C4-2B (cell line): ENCODE measurements around the gene NAP1L5.

Experiments
- ZFX ChIP-seq: fragments of 450-650 bp; IDR thresholded peaks from 2 replicates; pipeline ENCODE4 v1.6.1; 2017
- TF ChIP-seq, protein P1 (sequence below): fragments of 450-650 bp; conservative IDR thresholded peaks from 2 replicates; pipeline ENCODE4 v1.5.1; 2017; ENCODE audit warnings: mild to moderate bottlenecking

DNA sequence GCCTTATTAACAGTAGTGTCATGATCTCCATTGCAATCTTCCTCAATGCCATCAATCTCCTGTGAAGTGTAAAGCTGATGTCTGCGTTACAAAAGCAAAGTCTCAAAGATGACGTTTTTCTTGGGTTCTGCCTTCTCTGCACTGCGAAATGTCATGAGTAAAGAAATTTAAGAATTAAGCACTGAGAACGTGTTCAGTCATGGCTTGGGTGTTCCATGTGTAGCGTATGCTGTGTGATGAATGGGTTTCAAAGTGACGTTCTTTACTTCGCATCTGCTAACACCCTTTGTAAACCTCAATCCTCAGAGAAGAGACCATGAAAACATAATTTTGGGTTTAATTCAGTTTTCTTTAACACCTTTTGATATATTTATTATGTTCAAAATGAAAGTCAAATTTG lies 999 bp downstream of the NAP1L5 start:
- TF ChIP-seq, protein P1, sequence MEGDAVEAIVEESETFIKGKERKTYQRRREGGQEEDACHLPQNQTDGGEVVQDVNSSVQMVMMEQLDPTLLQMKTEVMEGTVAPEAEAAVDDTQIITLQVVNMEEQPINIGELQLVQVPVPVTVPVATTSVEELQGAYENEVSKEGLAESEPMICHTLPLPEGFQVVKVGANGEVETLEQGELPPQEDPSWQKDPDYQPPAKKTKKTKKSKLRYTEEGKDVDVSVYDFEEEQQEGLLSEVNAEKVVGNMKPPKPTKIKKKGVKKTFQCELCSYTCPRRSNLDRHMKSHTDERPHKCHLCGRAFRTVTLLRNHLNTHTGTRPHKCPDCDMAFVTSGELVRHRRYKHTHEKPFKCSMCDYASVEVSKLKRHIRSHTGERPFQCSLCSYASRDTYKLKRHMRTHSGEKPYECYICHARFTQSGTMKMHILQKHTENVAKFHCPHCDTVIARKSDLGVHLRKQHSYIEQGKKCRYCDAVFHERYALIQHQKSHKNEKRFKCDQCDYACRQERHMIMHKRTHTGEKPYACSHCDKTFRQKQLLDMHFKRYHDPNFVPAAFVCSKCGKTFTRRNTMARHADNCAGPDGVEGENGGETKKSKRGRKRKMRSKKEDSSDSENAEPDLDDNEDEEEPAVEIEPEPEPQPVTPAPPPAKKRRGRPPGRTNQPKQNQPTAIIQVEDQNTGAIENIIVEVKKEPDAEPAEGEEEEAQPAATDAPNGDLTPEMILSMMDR = no peak
- TF ChIP-seq ZFX = no peak
